ENCODE results near the gene TSPAN18. TPM values are rescaled to one million over a fixed set of nuclear protein-coding genes. Genes with fewer than 3 reads are reported as not detected.
A peak's percentile ranks its signal among the peaks of the same experiment; 100 is the strongest.

Gene TSPAN18
- total RNA-seq, 4 donors from 2014 or later = 2.1 to 9.1 (median 2.5) TPM

DNA sequence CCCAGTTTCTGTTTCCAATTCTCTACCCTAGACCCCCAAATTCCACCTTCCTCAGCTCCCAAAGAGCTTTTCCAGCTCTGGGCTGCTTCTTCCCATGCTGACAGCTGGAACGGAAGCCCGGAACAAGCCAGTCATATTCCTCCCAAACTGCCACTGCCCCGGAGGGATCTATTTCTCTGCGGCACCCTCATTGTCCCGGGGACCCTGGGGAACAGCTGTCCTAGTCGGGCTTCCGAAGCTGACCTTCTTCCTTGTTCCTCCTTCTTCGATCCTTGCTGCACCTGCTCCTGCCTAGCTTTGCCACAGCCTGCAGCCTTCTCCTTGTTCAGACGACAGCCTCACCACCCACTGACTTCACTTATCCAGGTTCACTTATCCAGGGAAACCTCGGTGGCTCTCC is 105.7 kb downstream of the TSPAN18 start:
- Histone ChIP-seq H3K9me3 (no peaks in the 10 kb centered on the region), H3K4me1 (no peaks in the 10 kb centered on the region), H3K4me3 (no peak overlapping the region), H3K36me3 (no peaks in the 10 kb centered on the region), H3K27ac (no peak overlapping the region), H3K27me3 (peaks cover 0 to 2% (median 2%) of the 10 kb centered on the region in 3 donors)
- intact Hi-C loops (cut with DNase I; ENCODE audit: low total_unique reads) (no loop called here), in situ Hi-C loops (cut with MboI; ENCODE audit: low sequenced_read_pairs in 4 of 4) (no loop called here)
- DNase-seq = no peak
- TF ChIP-seq, protein P1, sequence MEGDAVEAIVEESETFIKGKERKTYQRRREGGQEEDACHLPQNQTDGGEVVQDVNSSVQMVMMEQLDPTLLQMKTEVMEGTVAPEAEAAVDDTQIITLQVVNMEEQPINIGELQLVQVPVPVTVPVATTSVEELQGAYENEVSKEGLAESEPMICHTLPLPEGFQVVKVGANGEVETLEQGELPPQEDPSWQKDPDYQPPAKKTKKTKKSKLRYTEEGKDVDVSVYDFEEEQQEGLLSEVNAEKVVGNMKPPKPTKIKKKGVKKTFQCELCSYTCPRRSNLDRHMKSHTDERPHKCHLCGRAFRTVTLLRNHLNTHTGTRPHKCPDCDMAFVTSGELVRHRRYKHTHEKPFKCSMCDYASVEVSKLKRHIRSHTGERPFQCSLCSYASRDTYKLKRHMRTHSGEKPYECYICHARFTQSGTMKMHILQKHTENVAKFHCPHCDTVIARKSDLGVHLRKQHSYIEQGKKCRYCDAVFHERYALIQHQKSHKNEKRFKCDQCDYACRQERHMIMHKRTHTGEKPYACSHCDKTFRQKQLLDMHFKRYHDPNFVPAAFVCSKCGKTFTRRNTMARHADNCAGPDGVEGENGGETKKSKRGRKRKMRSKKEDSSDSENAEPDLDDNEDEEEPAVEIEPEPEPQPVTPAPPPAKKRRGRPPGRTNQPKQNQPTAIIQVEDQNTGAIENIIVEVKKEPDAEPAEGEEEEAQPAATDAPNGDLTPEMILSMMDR (IDR thresholded peaks at IDR 0.05 in 4 of 5, conservative IDR thresholded peaks at IDR 0.05 in 1 of 5) = no peak
- TF ChIP-seq POLR2A (IDR thresholded peaks at IDR 0.05) = no peak
- no peak for ATAC-seq

DNA sequence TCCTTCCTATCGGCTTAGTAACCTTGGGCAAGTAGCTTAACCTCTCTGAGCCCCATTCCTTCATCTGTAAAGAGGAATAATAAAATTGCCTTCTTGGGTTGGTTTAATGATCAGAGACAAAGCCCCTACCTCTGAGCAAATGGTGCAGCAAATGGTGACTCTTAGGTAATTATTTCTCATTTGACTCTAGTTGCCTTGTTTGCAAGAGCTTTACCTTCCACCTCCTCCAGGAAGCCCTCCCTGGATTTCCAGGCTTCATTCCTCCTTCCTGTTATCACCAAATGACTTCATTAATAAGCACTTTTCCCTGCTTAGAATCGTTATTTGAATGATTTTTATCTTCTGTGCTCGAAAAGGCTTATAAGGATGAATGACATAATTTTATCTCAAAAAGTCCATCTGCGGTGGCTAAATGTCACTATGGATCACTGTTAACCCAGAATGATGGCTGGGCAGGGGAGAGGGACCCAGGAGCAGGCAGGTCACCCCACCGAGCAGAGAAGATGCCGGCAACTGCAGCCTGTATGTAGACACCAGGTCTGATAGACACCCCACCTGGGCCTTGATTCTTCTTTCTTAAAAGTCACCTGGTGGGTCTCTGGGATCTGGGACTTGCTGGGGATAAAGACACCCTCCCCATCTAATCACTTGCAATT is 106.6 kb downstream of the TSPAN18 start:
- in situ Hi-C loops (cut with MboI; ENCODE audit: low sequenced_read_pairs in 4 of 4) = no loop called here

DNA sequence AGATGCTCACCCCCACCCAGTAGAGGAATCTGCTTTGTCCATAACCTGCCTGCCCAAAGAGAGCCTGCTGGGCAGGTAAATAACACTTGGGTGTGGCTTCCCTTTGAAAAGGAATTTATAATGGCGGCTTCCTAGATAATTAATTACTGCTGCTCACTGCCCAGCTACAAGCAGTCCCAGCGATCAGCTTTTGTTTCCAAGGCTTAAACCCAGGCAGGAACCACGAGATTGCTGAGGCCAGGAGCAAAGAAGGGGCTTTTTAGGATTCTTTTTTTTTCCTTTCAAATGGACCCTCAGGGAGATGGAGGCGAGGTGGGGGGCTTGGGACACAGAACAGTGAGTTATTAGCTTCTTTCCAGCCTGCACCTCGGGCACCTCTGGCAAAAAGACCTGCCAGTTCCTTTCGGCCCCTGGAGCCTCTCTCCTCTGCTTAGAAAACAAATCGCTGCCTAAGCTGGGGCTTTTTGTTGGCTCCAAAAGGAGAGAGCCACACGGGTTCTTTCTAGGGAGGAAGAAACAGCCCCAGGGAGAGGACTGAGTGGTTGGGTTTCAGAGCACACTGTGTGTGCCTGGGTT is 107.2 kb downstream of the TSPAN18 start:
- Histone ChIP-seq H3K9me3 (no peaks in the 10 kb centered on the region), H3K27me3 (peaks cover 0 to 5% (median 2%) of the 10 kb centered on the region in 3 donors), H3K4me1 (no peaks in the 10 kb centered on the region), H3K27ac (peak overlapping the region; percentile 29 to 64 (median 46)), H3K36me3 (no peaks in the 10 kb centered on the region), H3K4me3 (no peak overlapping the region)
- intact Hi-C loops (cut with DNase I; ENCODE audit: low total_unique reads) (no loop called here), in situ Hi-C loops (cut with MboI; ENCODE audit: low sequenced_read_pairs in 4 of 4) (no loop called here)
- TF ChIP-seq, protein P1 (IDR thresholded peaks at IDR 0.05 in 4 of 5, conservative IDR thresholded peaks at IDR 0.05 in 1 of 5) = no peak
- no peak for TF ChIP-seq POLR2A (IDR thresholded peaks at IDR 0.05)
- ATAC-seq = no peak
- no peak for DNase-seq

More for the DNA sequence above, 106.6 kb downstream of the TSPAN18 start:
- Histone ChIP-seq H3K4me1 (no peaks in the 10 kb centered on the region), H3K9me3 (no peaks in the 10 kb centered on the region), H3K4me3 (no peak overlapping the region), H3K27me3 (peaks cover 0 to 5% (median 2%) of the 10 kb centered on the region in 3 donors), H3K27ac (peak overlapping the region in 2 of 4 donors; percentile 49 to 64), H3K36me3 (no peaks in the 10 kb centered on the region)
- no peak for TF ChIP-seq POLR2A (IDR thresholded peaks at IDR 0.05)
- TF ChIP-seq, protein P1 (IDR thresholded peaks at IDR 0.05 in 4 of 5, conservative IDR thresholded peaks at IDR 0.05 in 1 of 5) = no peak
- intact Hi-C loops (cut with DNase I; ENCODE audit: low total_unique reads) = no loop called here
- no peak for ATAC-seq
- no peak for DNase-seq

DNA sequence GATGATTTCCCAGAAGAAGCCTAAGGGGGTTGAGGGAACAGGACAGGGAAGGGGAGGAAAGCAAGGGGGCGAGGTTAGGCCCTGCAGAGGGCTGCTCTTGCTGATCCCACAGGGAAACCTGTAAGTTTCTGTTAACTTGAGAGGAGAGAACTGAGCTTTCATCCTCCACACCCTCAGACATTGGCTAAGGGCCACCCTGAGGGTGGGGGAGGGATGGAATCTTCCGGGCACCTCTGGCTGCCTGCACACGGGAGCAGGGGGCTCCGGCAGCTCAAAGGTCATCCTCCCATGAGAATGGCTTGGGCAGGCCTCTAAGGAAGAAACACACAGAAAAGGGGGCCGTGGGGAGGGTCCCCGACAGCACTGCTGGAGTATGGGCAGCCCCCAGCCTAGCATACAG is 108.1 kb downstream of the TSPAN18 start:
- peak overlapping the region in 2 of 4 donors; percentile 19 to 42 for H3K27ac ChIP-seq

More for the DNA sequence above, 108.1 kb downstream of the TSPAN18 start:
- no peak overlapping the region for H3K4me3 ChIP-seq
- H3K36me3 ChIP-seq = no peaks in the 10 kb centered on the region
- DNase-seq (no peak), ATAC-seq (no peak)
- no peaks in the 10 kb centered on the region for H3K4me1 ChIP-seq
- H3K9me3 ChIP-seq = no peaks in the 10 kb centered on the region
- in situ Hi-C loops (cut with MboI; ENCODE audit: low sequenced_read_pairs in 4 of 4) = no loop called here
- no peak for TF ChIP-seq POLR2A (IDR thresholded peaks at IDR 0.05)
- TF ChIP-seq, protein P1 (IDR thresholded peaks at IDR 0.05 in 4 of 5, conservative IDR thresholded peaks at IDR 0.05 in 1 of 5) = no peak
- H3K27me3 ChIP-seq = peaks cover 0 to 5% (median 2%) of the 10 kb centered on the region in 3 donors
- intact Hi-C loops (cut with DNase I; ENCODE audit: low total_unique reads) = no loop called here

Data from gastrocnemius medialis (tissue), 4 donors.